Measurements from ENCODE around the gene PFN3. TPM values are rescaled to one million over a fixed set of nuclear protein-coding genes. Genes with fewer than 3 reads are reported as not detected.

Gene PFN3
- not detected in 2 replicates for total RNA-seq

GRCh38 chr5:177399997-177400868, at the start of gene PFN3:
Gene PFN3, minus strand, starts transcription at chr5:177400661. Its CDS starts 85 bp downstream, at chr5:177400576.

GRCh38 chr5:177446200-177447065, 46.0 kb upstream of the PFN3 start, which contains the start of gene PRR7:
Gene PRR7, plus strand, starts transcription at chr5:177446814. Its CDS starts 8,254 bp downstream, at chr5:177455068.

GRCh38 chr5:177426566-177427210, 26.2 kb upstream of the PFN3 start, which contains the start of gene GRK6:
Gene GRK6, plus strand, starts transcription at chr5:177426676. Its CDS starts 170 bp downstream, at chr5:177426846.

GRCh38 chr5:177409043-177409801, 8.8 kb upstream of the PFN3 start, which contains the start of gene F12:
Gene F12, minus strand, starts transcription at chr5:177409564. Its CDS starts 37 bp downstream, at chr5:177409527.

GRCh38 chr5:177384134-177384533, 16.3 kb downstream of the PFN3 start, which contains the start of gene SLC34A1:
Gene SLC34A1, plus strand, starts transcription at chr5:177384434. Its CDS starts 1,308 bp downstream, at chr5:177385742.

GRCh38 chr5:177357459-177358351, 42.8 kb downstream of the PFN3 start, which contains the start of gene RGS14:
Gene RGS14, plus strand, starts transcription at chr5:177357924. Its CDS starts 101 bp downstream, at chr5:177358025.

GRCh38 chr5:177351392-177352329, 48.8 kb downstream of the PFN3 start, which contains the start of gene LMAN2:
Gene LMAN2, minus strand, starts transcription at chr5:177351668. Its CDS starts 21 bp downstream, at chr5:177351647.

Other genes starting within 250 kb of the PFN3 start
- gene RAB24, start 96.9 kb downstream of the PFN3 start, total RNA-seq: 31.3 and 35.7 TPM in 2 replicates
- 111 and 122 TPM in 2 replicates for gene PRELID1, start 96.9 kb downstream of the PFN3 start, total RNA-seq
- 7.9 and 12.3 TPM in 2 replicates for gene MXD3, start 88.8 kb downstream of the PFN3 start, total RNA-seq
- 328 and 333 TPM in 2 replicates for gene LMAN2, start 49.0 kb downstream of the PFN3 start, total RNA-seq
- gene RGS14, start 42.7 kb downstream of the PFN3 start, total RNA-seq: 1.4 and 4.9 TPM in 2 replicates
- gene SLC34A1, start 16.2 kb downstream of the PFN3 start, total RNA-seq: not detected in 2 replicates
- not detected in 2 replicates for gene F12, start 8.9 kb upstream of the PFN3 start, total RNA-seq
- 17.7 and 21.9 TPM in 2 replicates for gene GRK6, start 26.0 kb upstream of the PFN3 start, total RNA-seq
- gene PRR7, start 46.2 kb upstream of the PFN3 start, total RNA-seq: 28.3 and 30.3 TPM in 2 replicates
- 139 and 144 TPM in 2 replicates for gene DBN1, start 73.0 kb upstream of the PFN3 start, total RNA-seq
- 169 and 204 TPM in 2 replicates for gene PDLIM7, start 96.9 kb upstream of the PFN3 start, total RNA-seq
- under 0.01 and 2.3 TPM in 2 replicates for gene DOK3, start 109.2 kb upstream of the PFN3 start, total RNA-seq
- 114 and 118 TPM in 2 replicates for gene DDX41, start 116.3 kb upstream of the PFN3 start, total RNA-seq
- gene FAM193B, start 153.9 kb upstream of the PFN3 start, total RNA-seq: 23.8 and 24.9 TPM in 2 replicates
- gene TMED9, start 191.5 kb upstream of the PFN3 start, total RNA-seq: 178 and 244 TPM in 2 replicates
- gene B4GALT7, start 199.5 kb upstream of the PFN3 start, total RNA-seq: 40.1 and 44.9 TPM in 2 replicates

Data from cardiac atrium fibroblast (primary cell).